HG03378 (cell line): Measurements from ENCODE around the gene HDAC3.
"Not testable (repeated sequence)": the region's sequence is repeated elsewhere in the genome, so short reads cannot be mapped to it uniquely, and the experiment has no call there.

Source experiments
- ATAC-seq: cut with Tn5 transposase; IDR thresholded peaks from one replicate; pipeline ENCODE4 v1.9.1; 2021; ENCODE audit warnings: mild to moderate bottlenecking, moderate library complexity; ENCODE audit not compliant: unreplicated experiment

Gene HDAC3

DNA sequence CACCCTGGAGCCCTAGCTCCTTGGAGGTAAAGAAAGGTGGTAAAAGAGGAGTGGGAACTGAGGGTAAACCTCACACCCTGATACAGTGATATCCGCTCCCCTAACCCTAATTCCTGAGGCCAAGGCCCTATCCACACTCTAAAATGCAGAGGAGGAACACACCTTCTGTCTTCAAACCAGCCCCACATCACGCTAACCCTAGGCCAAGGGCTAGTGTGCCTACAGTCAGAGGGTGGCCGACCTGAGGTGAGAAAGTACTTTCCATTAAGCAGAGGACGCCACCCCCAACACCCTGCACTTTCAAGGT is 590 bp downstream of the HDAC3 start:
- no peak for ATAC-seq

DNA sequence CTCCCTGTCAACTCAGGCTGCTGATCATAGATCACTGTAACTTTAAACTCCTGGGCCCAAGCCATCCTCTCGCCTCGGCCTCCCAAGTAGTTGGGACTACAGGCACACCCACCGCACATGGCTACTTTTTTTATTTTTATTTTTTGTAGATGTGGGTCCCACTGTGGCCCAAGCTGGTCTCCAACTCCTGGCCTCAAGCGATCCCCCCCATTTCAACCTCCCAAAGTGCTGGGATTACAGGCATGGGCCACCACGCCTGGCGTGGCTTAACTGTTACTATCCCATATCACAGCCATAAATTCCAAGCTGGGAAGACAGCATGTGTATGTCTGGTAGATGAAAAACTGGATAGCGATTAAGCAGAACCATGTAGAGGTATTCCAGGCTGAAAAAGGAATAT is 1.0 kb downstream of the HDAC3 start:
- ATAC-seq: no peak

DNA sequence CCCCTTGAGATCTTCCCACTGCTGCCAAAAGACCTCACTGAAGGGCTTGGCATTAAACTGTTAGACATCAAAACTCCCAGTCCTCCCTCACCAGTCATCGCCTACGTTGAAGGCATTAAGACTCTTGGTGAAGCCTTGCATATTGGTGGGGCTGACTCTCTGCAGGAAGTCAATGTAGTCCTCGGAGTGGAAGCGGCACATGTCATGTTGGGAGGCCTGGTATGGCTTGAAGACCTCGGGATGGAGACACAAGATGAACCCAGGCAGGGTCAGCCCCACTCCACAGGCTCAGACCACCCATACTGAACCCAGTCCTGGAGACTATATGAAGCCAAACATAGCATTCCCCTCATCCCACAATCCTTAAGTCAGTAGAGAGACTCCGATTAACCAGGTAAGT is 1.9 kb downstream of the HDAC3 start:
- no peak for ATAC-seq

DNA sequence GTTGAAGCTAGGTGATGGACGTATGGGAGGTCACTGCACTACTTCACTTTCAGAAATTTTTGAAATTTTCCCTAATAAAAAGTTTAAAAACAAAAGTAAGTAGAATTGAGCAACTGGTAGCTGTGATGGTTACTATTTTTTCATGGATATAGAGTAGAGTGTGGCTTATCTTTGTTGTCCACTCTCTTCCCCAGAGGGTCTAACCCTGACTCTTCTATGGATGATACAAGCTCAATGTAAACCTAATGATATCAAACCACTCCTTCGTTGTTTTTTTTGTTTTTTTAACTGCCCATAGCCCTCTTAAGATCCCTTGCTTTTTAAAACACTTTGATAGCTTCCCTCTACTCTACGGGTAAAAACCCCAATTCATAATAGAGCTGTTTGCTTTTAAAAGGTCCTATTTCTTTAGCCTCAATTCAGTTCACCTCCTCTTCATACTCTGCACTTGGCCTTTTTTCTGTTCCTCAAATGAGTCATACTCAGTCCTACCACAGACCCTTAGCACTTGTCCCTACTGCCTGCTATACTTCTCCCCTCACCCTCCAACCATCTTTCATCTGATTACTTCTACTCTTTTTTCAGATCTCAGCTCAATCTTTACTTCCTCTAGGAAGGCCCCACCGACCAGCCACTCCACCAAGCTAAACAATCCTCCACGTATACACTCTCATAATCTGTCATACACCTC is 2.6 kb downstream of the HDAC3 start:
- peak; percentile 89 for ATAC-seq

DNA sequence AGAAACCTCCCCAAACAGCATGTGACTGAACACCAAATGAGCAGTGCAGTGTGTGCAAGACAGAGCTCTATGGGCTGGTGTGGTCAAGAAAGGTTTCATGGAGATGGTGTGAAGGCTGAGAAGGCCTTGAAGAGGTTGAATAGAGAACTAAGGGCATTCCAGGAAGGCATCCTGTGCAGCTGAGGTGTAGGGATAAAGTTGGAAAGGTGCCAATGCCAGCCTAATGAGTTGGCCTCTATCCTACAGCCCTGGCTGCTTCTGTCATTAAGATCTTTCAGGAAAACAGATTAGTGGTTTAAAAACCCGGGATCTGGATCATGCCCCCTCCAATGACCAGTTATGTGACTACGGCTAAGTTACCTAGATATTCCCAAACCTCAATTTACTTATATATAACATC is 4.0 kb downstream of the HDAC3 start:
- ATAC-seq: no peak

DNA sequence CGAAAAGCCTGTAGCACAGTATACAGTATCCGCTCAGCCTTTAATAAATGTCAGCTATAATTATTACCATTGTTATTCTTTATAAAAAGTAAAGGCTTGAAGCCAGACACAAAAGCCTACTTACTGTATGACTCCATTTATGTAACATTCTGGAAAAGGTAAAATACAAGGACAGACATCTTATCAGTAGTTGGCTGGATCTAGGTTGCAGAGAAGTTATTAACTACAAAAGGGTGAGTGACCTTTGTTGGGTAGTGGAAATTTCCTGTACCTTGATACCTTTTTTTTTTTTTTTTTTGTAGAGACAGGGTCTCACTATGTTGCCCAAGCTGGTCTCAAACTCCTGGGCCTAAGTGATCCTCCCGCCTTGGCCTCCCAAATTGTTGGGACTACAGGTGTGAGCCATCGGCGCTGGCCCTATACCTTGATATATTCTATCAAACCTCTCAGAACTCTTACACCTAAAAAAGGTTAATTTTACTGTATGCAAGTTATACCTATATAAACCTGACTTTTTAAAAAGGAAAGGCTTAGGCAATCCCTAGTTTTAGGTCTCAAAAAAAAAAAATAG is 6.0 kb downstream of the HDAC3 start:
- ATAC-seq: no peak

DNA sequence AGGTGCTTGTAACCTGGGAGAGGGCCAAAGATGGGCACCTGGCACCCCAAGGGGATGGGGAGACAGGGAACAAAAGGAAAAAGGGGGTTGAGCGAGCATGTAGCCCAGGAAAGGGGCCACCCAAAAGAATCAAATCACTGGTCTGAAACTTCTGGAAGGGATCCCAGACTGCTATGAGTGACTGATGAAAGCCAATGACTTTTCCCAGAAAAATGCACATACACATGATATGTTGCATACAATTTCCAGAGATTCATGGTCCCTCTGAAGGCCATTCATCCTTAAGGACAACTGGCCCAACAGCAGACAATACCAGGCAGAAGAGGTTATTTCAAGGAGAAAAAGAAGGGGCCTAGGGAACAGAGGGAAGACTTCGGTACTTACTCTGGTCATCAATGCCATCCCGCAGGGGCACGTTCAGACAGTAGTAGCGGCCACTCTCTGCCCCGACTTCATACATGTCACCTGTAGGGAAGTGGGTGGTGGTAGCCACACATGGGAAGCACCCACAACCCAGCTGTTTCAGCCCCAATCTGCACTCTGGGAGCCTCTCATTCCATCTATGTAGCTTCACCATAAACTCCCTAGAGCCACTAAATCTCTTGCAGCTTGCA is 8.4 kb downstream of the HDAC3 start:
- no peak for ATAC-seq

DNA sequence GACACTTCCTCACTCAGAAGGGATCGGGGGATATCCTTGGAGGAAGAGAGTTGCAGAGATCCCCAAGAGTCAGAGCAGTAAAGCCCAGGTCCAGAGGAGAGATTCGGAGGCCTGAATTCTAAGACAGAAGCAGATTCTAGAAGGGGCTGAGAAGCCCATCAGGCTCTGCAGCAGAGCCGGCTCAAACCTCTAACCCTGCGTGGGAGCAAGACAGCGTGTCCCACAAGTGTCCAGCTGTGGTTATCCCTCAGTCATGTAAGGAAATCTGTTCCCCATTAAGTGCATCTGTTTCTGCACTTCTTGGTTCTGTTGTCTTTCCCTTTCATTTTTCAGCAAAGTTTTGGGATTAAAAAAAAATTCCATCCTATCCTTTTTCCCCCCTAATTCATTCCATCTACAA is 13.0 kb downstream of the HDAC3 start:
- no peak for ATAC-seq

DNA sequence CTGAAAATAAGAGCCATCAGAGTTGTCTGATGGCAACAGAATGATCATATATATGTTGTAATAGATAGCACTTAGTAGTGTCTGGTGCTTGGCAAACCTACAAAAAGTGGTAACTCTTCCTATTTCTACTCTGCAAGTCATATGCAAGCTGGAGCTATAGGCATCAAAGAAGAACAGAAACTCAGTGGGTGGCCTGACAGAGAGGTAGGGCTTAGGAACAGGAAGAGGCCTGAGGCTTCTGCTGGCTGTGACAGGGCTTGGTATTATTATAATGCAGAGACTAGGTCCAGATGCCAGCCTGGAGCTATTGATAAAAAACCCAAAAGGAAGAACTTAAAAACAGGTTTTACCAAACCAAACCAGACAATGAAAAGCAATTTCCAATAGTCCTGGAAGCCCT is 13.5 kb downstream of the HDAC3 start:
- peak; percentile 76 for ATAC-seq

DNA sequence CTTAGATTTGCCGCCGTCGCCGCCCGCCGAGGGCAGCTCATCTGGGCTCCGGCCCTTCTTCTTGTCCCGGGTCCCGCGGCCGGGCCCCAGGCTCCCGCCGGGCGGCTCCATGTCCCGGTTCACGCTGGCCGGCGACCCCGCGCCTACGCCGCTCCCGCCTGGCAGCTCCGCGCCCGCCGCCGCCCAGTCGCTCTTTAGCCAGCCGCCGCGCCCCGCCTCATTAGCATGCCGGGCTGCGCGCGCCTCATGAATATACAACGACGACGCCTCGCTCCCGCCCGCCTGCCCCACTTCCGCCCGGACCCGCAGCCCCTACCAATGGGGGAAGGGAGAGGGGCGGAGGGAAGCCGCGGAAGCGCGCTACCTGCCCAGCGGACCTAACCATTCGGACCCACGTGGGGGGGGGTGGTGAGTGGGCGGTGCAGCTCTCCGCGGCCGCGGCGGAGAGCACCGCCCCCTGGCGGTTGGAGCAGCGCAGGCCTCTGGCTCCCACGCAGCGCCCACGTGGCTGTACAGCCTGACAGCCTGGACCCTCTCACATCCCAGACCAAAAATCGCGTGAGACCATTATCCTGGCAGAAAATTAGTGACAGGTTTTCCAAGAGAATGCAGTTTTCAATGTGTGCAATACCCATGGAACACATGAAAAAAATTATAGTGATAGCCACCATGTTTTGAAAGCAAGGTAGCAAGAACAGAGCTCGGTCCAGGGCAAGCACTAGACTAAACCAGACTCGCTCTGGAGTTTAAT is 17.7 kb downstream of the HDAC3 start, which contains the start of gene DIAPH1:
DIAPH1 (minus strand) TSS at position 197 of the 751 bp plus-strand sequence; CDS start at position 111, 86 bp downstream.
- ATAC-seq: peak; percentile 58

DNA sequence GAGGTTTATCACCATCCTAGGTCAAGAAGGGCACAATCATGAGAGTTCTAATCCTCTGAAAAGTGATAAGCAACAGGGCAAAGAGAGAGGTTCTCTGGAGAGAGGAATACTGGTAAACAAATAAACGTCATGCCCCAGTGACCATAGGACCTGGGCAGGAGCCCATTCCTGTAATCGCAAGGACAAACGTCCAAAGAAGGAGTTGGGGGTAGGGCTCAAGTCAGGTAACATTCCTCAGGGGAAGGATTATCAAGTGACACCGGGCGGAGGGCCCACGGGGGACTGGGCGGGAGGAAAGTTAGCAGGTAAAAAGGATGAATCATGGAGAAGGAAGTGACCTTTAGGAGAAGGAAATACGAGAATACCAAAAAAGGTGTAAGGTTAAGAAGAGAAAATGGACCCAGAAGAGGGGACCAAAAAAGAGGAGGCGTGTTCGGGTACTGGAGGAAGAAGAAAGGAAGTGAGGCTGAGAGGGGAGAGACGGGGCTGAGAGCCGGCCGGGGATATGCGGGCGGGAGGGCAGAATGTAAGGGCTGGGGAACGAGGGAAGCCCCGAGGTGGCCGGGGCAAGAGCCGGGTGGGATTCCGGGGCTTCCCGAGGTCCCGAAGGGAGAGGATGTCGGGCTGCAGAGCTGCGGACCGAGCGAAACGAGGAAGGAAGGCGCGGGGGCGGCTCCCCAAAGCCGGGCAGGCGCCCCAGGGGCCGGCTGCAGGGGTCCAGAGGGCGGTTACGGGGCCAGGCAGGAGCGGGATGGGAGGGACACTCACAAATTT is 18.4 kb downstream of the HDAC3 start:
- peak; percentile 13 for ATAC-seq

DNA sequence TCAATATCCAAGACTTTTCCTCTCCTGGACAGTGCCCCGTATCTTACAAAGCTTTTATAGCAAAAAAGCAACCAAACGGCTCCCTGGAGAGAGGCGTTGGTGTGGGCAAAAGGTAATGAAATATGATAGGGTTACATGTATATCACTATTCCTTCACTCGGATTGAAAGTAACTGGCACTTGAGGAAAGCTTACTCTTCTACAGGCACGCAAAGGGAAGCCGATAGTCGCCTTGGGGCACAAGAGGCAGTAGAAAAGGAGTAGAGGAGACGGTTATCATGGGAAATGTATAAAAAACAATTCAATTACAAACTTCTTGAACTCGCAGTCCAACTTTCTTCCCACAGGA is 19.0 kb downstream of the HDAC3 start:
- ATAC-seq: peak; percentile 6

DNA sequence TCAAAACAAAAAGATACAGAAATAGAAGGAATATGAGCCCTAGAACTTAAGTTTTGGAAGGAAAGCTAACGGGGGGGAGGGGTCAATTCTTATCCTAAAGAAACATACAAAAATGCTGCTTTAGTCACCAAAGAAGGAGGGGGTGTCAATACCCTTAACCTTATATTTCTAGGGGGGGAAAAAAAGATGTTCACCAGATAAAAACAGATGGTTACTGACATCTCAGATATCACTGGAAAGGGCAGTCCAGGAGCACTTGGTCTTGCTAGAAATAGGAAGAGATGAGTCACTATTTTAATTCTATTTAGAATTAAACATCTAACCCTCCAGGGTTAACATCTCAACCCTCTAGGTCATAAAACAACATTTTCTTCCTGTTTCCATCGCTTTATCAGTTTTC is 19.5 kb downstream of the HDAC3 start:
- no peak for ATAC-seq

DNA sequence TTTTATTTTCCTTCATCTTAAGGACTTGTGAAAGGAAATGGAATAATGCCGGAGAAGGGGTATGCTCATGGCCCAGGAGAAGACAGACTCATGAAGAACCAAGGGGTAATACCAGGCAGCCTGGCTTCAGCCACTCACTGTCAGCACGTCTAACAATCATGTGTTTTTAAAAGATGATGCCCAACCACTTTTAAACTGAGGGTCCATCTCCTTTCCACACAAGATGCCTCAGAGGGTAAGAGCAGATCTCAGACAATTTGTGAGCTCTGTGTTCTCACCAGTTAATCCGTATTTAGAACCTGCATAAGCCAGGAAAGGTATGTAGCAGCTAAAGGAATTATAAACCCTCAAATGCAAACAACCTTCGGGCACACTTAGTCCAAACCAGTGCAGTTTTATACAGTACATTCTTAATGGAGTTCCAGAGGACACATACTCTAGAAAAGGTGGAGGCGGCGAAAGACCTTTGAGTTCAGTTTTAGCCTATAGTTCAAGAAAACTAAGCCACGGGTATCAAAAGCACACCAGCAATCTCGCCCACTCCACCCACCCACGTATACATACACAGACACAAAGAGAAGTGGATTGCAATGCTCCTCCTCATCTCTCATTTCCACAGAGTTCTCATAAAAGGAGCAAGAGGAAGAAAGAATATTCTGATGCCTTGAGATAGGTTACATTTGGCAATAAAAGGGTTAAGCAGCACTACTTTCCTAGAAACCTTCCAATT is 20.5 kb downstream of the HDAC3 start:
- no peak for ATAC-seq

DNA sequence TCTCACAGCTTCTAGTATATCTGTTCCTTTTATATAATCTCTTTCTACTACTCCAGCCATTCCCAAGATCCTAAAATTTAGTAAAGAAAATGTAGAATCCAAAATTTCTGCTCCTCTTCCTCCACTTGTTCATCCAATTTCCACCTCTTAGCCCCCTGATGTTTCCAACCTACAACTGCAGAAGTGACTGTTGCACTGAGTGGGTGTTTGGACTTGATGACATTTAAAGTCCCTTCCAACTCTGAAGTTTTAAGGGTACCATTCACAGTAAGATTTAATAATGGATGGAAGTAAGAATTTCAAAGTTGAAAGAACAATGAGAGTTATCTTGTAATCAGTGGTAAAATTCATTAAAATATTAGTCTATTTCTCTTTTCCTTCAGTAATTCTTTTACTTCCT is 23.3 kb downstream of the HDAC3 start:
- ATAC-seq: no peak

DNA sequence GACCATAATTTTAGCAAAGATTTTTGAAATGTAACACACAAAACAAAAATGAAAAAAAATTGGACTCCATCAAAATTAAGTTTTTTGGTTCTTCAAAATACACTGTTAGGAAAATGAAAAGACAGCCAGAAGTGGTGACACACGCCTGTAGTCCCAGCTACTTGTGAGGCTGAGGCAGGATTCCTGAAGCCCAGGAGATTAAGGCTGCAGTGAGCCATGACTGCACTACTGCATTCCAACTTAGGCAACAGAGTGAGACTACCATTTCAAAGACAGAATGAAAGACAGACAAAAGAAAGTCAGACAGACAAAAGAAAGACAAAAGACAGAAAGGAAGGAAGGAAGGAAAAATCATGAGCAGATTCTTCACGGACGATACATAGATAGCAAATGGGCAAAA is 25.4 kb downstream of the HDAC3 start:
- no peak for ATAC-seq

DNA sequence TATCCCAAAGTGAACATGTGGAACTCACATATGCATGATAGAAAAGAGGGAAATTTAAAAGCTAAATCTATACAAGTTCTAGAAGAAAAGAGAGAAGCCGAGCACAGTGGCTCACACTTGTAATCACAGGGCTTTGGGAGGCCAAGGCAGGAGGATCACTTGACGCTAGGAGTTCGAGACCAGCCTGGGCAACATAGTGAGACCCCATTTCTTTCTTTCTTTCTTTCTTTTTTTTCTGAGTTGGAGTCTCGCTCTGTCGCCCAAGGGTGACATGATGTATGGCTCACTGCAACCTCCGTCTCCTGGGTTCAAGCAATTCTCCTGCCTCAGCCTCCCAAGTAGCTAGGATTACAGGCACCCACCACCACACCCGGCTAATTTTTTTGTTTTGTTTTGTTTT is 26.7 kb downstream of the HDAC3 start:
- not testable (repeated sequence) for ATAC-seq

DNA sequence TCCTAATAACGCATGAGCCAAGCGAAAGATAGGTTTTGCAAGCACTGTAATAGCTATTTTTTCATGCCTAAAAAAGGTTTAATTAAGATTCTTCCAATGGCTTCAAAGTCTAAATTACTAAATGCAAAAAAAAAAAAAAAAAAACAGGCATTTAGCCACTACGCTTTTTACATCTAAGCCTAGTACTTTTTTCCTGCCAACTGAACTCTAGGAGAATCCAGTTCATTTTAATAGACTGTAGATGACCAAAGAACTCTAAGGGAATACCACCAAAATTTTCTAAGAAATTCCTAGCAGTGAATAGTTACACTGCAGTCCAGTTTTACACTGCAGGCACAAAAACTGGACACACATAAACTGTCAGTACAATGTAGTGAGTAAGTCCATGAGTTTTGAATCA is 27.6 kb downstream of the HDAC3 start:
- ATAC-seq: no peak

DNA sequence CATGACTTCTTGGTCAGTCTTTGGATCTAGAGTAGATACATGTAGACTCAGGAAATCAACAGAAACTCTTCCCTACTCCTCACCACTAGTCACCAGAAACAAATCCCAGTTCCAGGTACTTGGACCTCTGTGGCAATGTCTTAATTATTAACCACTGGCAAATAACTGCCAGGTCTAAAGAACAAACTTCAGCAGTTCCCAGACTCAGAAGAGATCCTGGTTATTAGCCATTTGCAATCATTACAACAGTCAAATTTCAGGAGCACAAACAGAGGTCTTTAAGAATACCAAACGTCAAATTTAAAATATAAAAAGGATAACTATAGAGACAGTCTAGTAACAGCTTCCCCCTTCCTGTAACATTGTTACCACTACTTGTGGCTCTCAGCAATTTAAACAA is 28.1 kb downstream of the HDAC3 start:
- ATAC-seq: no peak

DNA sequence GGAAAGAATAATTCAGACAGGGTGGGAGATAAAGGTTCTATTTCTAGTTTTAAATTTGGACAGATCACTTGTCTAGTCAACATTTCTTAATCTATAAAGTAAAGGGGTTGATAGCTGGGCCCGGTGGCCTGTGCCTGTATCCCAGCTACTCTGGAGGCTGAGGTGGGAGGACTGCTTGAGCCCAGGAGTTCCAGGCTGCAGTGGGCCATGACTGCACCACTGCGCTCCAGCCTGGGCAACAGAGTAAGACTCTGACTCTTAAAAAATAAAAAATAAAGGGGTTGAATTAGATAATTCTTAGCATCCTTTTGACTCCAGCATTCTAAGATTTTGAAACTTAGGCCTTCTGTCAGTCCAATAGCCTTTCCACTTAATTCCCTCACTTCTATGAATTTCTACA is 28.6 kb downstream of the HDAC3 start:
- ATAC-seq: no peak
